Spleen (tissue), 7 donors: Measurements from ENCODE around the gene KRT79.

Experiments used
- CTCF ChIP-seq, 11 experiments: fragments of 200-600 bp in 7 of 11; fragments of 450-650 bp in 4 of 11; sonication (generic) in 4 of 11; IDR thresholded peaks in 8 of 11; conservative IDR thresholded peaks in 3 of 11; 1 replicate in 7 of 11; 2 replicates in 4 of 11; pipeline versions ENCODE4 v1.4.0 to v1.8.0; 2016 to 2021; ENCODE audit warnings: antibody characterized with exemption in 11 of 11, inconsistent platforms in 4 of 11, mild to moderate bottlenecking in 1 of 11
- POLR2A ChIP-seq, 3 donors: fragments of 450-650 bp; IDR thresholded peaks; one replicate each; pipeline ENCODE4 v1.5.1; 2017; ENCODE audit warnings: antibody characterized with exemption in 3 of 3, mild to moderate bottlenecking in 1 of 3
- POLR2AphosphoS5 ChIP-seq, 3 donors: sonication (generic); formaldehyde crosslinking; IDR thresholded peaks; one replicate each; pipeline ENCODE4 v1.5.1; 2017; ENCODE audit warnings: antibody characterized with exemption in 3 of 3
- donor health status: DM: no; HTN: no; CAD: no; lungs with moderate emphysema.
- donor health status: DM: no; HTN: no; CAD: no.
- donor health status: DM: no; HTN: no; CAD: no.

GRCh38 chr12:52820521-52820920 is 13.6 kb downstream of the KRT79 start:
- TF ChIP-seq CTCF (IDR thresholded peaks at IDR 0.05 in 8 of 11, conservative IDR thresholded peaks at IDR 0.05 in 3 of 11) (no peak), POLR2AphosphoS5 (IDR thresholded peaks at IDR 0.05) (no peak), POLR2A (IDR thresholded peaks at IDR 0.05) (no peak)
